Measurements from ENCODE around the gene CAMKK1. TPM values are rescaled to one million over a fixed set of nuclear protein-coding genes. Genes with fewer than 3 reads are reported as not detected.

CAMKK1 gene
- polyA plus RNA-seq, 3 donors, result 3.9 to 5.7 (median 4.2) TPM

- no peak for DNase-seq (ENCODE audit: extremely low read depth in 1 of 11, low read depth in 9 of 11, low spot score in 4 of 11)
These were observed 6.1 kb downstream of the CAMKK1 start for GRCh38 chr17:3886776-3887175.

- no peak for DNase-seq (ENCODE audit: extremely low read depth in 1 of 11, low read depth in 9 of 11, low spot score in 4 of 11)
These were observed 6.9 kb downstream of the CAMKK1 start for GRCh38 chr17:3885970-3886369.

- DNase-seq (ENCODE audit: extremely low read depth in 1 of 11, low read depth in 9 of 11, low spot score in 4 of 11), result no peak
These were observed 7.6 kb downstream of the CAMKK1 start for GRCh38 chr17:3885271-3885670.

- no peak for DNase-seq (ENCODE audit: extremely low read depth in 1 of 11, low read depth in 9 of 11, low spot score in 4 of 11)
These were observed 8.7 kb downstream of the CAMKK1 start for GRCh38 chr17:3884188-3884587.

- no peak for DNase-seq (ENCODE audit: extremely low read depth in 1 of 11, low read depth in 9 of 11, low spot score in 4 of 11)
These were observed 10.6 kb downstream of the CAMKK1 start for GRCh38 chr17:3882276-3882675.

GRCh38 chr17:3880983-3881382, 11.9 kb downstream of the CAMKK1 start:
- DNase-seq (ENCODE audit: extremely low read depth in 1 of 11, low read depth in 9 of 11, low spot score in 4 of 11), result no peak

GRCh38 chr17:3879591-3880417, 13.0 kb downstream of the CAMKK1 start:
- DNase-seq (ENCODE audit: extremely low read depth in 1 of 11, low read depth in 9 of 11, low spot score in 4 of 11), result no peak

GRCh38 chr17:3879186-3879585, 13.7 kb downstream of the CAMKK1 start:
- DNase-seq (ENCODE audit: extremely low read depth in 1 of 11, low read depth in 9 of 11, low spot score in 4 of 11), result no peak

GRCh38 chr17:3877220-3877619, 15.6 kb downstream of the CAMKK1 start:
- no peak for DNase-seq (ENCODE audit: extremely low read depth in 1 of 11, low read depth in 9 of 11, low spot score in 4 of 11)

- no peak for DNase-seq (ENCODE audit: extremely low read depth in 1 of 11, low read depth in 9 of 11, low spot score in 4 of 11)
These were observed 17.5 kb downstream of the CAMKK1 start for GRCh38 chr17:3875317-3875716.

- no peak for DNase-seq (ENCODE audit: extremely low read depth in 1 of 11, low read depth in 9 of 11, low spot score in 4 of 11)
These were observed 19.0 kb downstream of the CAMKK1 start for GRCh38 chr17:3873862-3874261.

GRCh38 chr17:3870871-3871306, 22.0 kb downstream of the CAMKK1 start:
- no peak for DNase-seq (ENCODE audit: extremely low read depth in 1 of 11, low read depth in 9 of 11, low spot score in 4 of 11)

GRCh38 chr17:3867606-3868005, 25.2 kb downstream of the CAMKK1 start:
- no peak for DNase-seq (ENCODE audit: extremely low read depth in 1 of 11, low read depth in 9 of 11, low spot score in 4 of 11)

- no peak for DNase-seq (ENCODE audit: extremely low read depth in 1 of 11, low read depth in 9 of 11, low spot score in 4 of 11)
These were observed 25.7 kb downstream of the CAMKK1 start for GRCh38 chr17:3867106-3867505.

- no peak for DNase-seq (ENCODE audit: extremely low read depth in 1 of 11, low read depth in 9 of 11, low spot score in 4 of 11)
These were observed 26.6 kb downstream of the CAMKK1 start for GRCh38 chr17:3866276-3866675.

- no peak for DNase-seq (ENCODE audit: extremely low read depth in 1 of 11, low read depth in 9 of 11, low spot score in 4 of 11)
These were observed 27.7 kb downstream of the CAMKK1 start for GRCh38 chr17:3865176-3865575.

- no peak for DNase-seq (ENCODE audit: extremely low read depth in 1 of 11, low read depth in 9 of 11, low spot score in 4 of 11)
These were observed 28.3 kb downstream of the CAMKK1 start for GRCh38 chr17:3864534-3864933.

- no peak for DNase-seq (ENCODE audit: extremely low read depth in 1 of 11, low read depth in 9 of 11, low spot score in 4 of 11)
These were observed 30.8 kb downstream of the CAMKK1 start for GRCh38 chr17:3861761-3862681.

- no peak for DNase-seq (ENCODE audit: extremely low read depth in 1 of 11, low read depth in 9 of 11, low spot score in 4 of 11)
These were observed 31.7 kb downstream of the CAMKK1 start for GRCh38 chr17:3860939-3861700.

All from renal cortex interstitium (tissue), 11 donors.